Measurements from ENCODE around the gene BCL11A. TPM values are rescaled to one million over a fixed set of nuclear protein-coding genes. Genes with fewer than 3 reads are reported as not detected.

Gene BCL11A
- total RNA-seq, 1 experiment from 2014 or later: 1.3 TPM

GRCh38 chr2:60498816-60499429 is 54.5 kb downstream of the BCL11A start:
- H3K4me3 ChIP-seq (ENCODE audit: low read depth, low read length, poor library complexity, severe bottlenecking): no peak overlapping the region
- BruUV-seq (replicated peaks): no TSS peak
- CTCF ChIA-PET: no interaction called here
- no peaks in the 10 kb centered on the region for H3K36me3 ChIP-seq (ENCODE audit: insufficient read depth, low read length, poor library complexity, severe bottlenecking)
- no peak overlapping the region for H3K27ac ChIP-seq (ENCODE audit: low read depth, low read length, poor library complexity, severe bottlenecking)
- TF ChIP-seq EZH2 (IDR thresholded peaks at IDR 0.05; ENCODE audit: borderline replicate concordance, low read depth, low read length, poor library complexity, severe bottlenecking) (no peak), CTCF (conservative IDR thresholded peaks at IDR 0.05; ENCODE audit: low read depth, low read length) (no peak)
- no peaks in the 10 kb centered on the region for H3K4me1 ChIP-seq (ENCODE audit: insufficient read depth, low read length, poor library complexity, severe bottlenecking)
- DNase-seq (ENCODE audit: low spot score): no peak
- peaks cover 45% of the 10 kb centered on the region for H3K27me3 ChIP-seq (replicated peaks; ENCODE audit: insufficient read depth, low read depth, low read length, poor library complexity)
- intact Hi-C loops (cut with micrococcal nuclease; ENCODE audit: unreplicated experiment): no loop called here
- POLR2A ChIA-PET (ENCODE audit: low non-redundant PET): no interaction called here
- H3K9me3 ChIP-seq (ENCODE audit: low read depth, low read length, poor library complexity, severe bottlenecking): no peaks in the 10 kb centered on the region

GRCh38 chr2:60498127-60498815 is 55.2 kb downstream of the BCL11A start:
- H3K36me3 ChIP-seq (ENCODE audit: insufficient read depth, low read length, poor library complexity, severe bottlenecking): no peaks in the 10 kb centered on the region
- H3K4me1 ChIP-seq (ENCODE audit: insufficient read depth, low read length, poor library complexity, severe bottlenecking): no peaks in the 10 kb centered on the region
- intact Hi-C loops (cut with micrococcal nuclease; ENCODE audit: unreplicated experiment): no loop called here
- POLR2A ChIA-PET (ENCODE audit: low non-redundant PET): no interaction called here
- TF ChIP-seq CTCF (conservative IDR thresholded peaks at IDR 0.05; ENCODE audit: low read depth, low read length): no peak
- no peak for TF ChIP-seq EZH2 (IDR thresholded peaks at IDR 0.05; ENCODE audit: borderline replicate concordance, low read depth, low read length, poor library complexity, severe bottlenecking)
- peaks cover 49% of the 10 kb centered on the region for H3K27me3 ChIP-seq (replicated peaks; ENCODE audit: insufficient read depth, low read depth, low read length, poor library complexity)
- H3K4me3 ChIP-seq (ENCODE audit: low read depth, low read length, poor library complexity, severe bottlenecking): no peak overlapping the region
- no peak for DNase-seq (ENCODE audit: low spot score)
- H3K27ac ChIP-seq (ENCODE audit: low read depth, low read length, poor library complexity, severe bottlenecking): no peak overlapping the region
- no TSS peak for BruUV-seq (replicated peaks)
- CTCF ChIA-PET: no interaction called here
- H3K9me3 ChIP-seq (ENCODE audit: low read depth, low read length, poor library complexity, severe bottlenecking): no peaks in the 10 kb centered on the region

- Histone ChIP-seq H3K4me3 (ENCODE audit: low read depth, low read length, poor library complexity, severe bottlenecking) (no peak overlapping the region), H3K9me3 (ENCODE audit: low read depth, low read length, poor library complexity, severe bottlenecking) (no peaks in the 10 kb centered on the region), H3K4me1 (ENCODE audit: insufficient read depth, low read length, poor library complexity, severe bottlenecking) (no peaks in the 10 kb centered on the region), H3K27me3 (replicated peaks; ENCODE audit: insufficient read depth, low read depth, low read length, poor library complexity) (peaks cover 53% of the 10 kb centered on the region), H3K27ac (ENCODE audit: low read depth, low read length, poor library complexity, severe bottlenecking) (no peak overlapping the region), H3K36me3 (ENCODE audit: insufficient read depth, low read length, poor library complexity, severe bottlenecking) (no peaks in the 10 kb centered on the region)
- no TSS peak for BruUV-seq (replicated peaks)
- ChIA-PET CTCF (no interaction called here), POLR2A (ENCODE audit: low non-redundant PET) (no interaction called here)
- DNase-seq (ENCODE audit: low spot score): no peak
- TF ChIP-seq CTCF (conservative IDR thresholded peaks at IDR 0.05; ENCODE audit: low read depth, low read length) (no peak), EZH2 (IDR thresholded peaks at IDR 0.05; ENCODE audit: borderline replicate concordance, low read depth, low read length, poor library complexity, severe bottlenecking) (no peak)
- intact Hi-C loops (cut with micrococcal nuclease; ENCODE audit: unreplicated experiment): no loop called here
Measured at GRCh38 chr2:60497500-60497899, 56.0 kb downstream of the BCL11A start.

All from A673 (cell line).